Suprapubic skin (tissue), 4 donors: ENCODE measurements around the gene CWC27. TPM values are rescaled to one million over a fixed set of nuclear protein-coding genes. Genes with fewer than 3 reads are reported as not detected.

Experiments used
- DNase-seq, 2 donors: peaks; one replicate each; pipeline ENCODE4 v3.0.0-alpha.2; 2019; ENCODE audit warnings: low spot score in 2 of 2
- H3K27ac ChIP-seq: fragments of 200-600 bp; sonication (generic); one replicate; pipeline ENCODE4 v1.5.1; 2019
- H3K27me3 ChIP-seq: fragments of 200-600 bp; sonication (generic); one replicate; pipeline ENCODE4 v1.5.1; 2019
- H3K36me3 ChIP-seq: fragments of 200-600 bp; sonication (generic); one replicate; pipeline ENCODE4 v1.5.1; 2019
- H3K4me1 ChIP-seq: fragments of 200-600 bp; sonication (generic); one replicate; pipeline ENCODE4 v1.5.1; 2019
- H3K4me3 ChIP-seq: fragments of 200-600 bp; sonication (generic); one replicate; pipeline ENCODE4 v1.5.1; 2019; ENCODE audit warnings: mild to moderate bottlenecking
- H3K9me3 ChIP-seq: fragments of 200-600 bp; sonication (generic); one replicate; pipeline ENCODE4 v1.5.1; 2019
- EP300 ChIP-seq: sonication (generic); formaldehyde crosslinking; IDR thresholded peaks from one replicate; pipeline ENCODE4 v1.6.1; 2017; ENCODE audit warnings: antibody characterized with exemption
- POLR2A ChIP-seq, 2 donors: fragments of 450-650 bp; IDR thresholded peaks; one replicate each; pipeline ENCODE4 v1.6.1; 2017; ENCODE audit warnings: antibody characterized with exemption in 2 of 2, mild to moderate bottlenecking in 2 of 2, moderate library complexity in 2 of 2
- POLR2AphosphoS5 ChIP-seq, 3 donors: sonication (generic); formaldehyde crosslinking; IDR thresholded peaks; one replicate each; pipeline ENCODE4 v1.6.1; 2017; ENCODE audit warnings: antibody characterized with exemption in 3 of 3
- WGBS: methylation state at CpG from one replicate; pipeline ENCODE4 v1.1.5; 2018; 5-methylcytosine and 5-hydroxymethylcytosine counted together
- total RNA-seq, 4 donors: library from RNA; depleted of rRNA; stranded (reverse); fragments of >200 nt; gene quantifications; one replicate each; pipeline ENCODE4 v1.1.0, GENCODE V29; 2016
- TF ChIP-seq, protein P1 (sequence below), 2 donors: fragments of 200-600 bp in 1 of 2; fragments of 450-650 bp in 1 of 2; sonication (generic) in 1 of 2; IDR thresholded peaks; one replicate each; pipeline ENCODE4 v1.5.1; 2016 to 2019; ENCODE audit warnings: antibody characterized with exemption in 2 of 2, mild to moderate bottlenecking in 1 of 2, moderate library complexity in 1 of 2

Gene CWC27
- total RNA-seq, 4 donors from 2014 or later: 6.4 to 17.8 (median 13.0) TPM

DNA sequence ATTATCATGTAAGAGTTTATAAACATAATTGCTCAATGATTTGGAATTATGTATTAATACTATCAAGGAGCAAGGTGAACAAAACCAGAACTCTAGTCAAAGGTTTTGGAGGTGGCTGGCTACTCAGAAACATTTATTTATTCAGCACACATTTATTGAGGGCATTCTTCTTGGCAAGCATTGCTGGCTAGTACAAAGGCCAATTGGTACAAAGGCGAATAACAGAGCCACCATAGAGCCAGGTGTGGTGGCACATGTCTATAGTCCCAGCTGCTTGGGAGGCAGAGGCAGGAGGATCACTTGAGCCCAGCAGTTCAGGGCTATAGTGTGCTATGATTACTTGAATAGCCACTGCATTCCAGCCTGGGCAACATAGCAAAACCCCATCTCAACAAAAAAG is 242.1 kb downstream of the CWC27 start:
- no peaks in the 10 kb centered on the region for H3K27me3 ChIP-seq
- H3K27ac ChIP-seq: no peak overlapping the region
- WGBS: 71% methylated on average over 1 of the region's 1 CpG
- no peaks in the 10 kb centered on the region for H3K4me1 ChIP-seq
- no peaks in the 10 kb centered on the region for H3K36me3 ChIP-seq
- no peak for DNase-seq
- H3K4me3 ChIP-seq: no peak overlapping the region
- TF ChIP-seq POLR2AphosphoS5 (IDR thresholded peaks at IDR 0.05) (no peak), EP300 (no peak), POLR2A (IDR thresholded peaks at IDR 0.05) (no peak)
- TF ChIP-seq, protein P1, sequence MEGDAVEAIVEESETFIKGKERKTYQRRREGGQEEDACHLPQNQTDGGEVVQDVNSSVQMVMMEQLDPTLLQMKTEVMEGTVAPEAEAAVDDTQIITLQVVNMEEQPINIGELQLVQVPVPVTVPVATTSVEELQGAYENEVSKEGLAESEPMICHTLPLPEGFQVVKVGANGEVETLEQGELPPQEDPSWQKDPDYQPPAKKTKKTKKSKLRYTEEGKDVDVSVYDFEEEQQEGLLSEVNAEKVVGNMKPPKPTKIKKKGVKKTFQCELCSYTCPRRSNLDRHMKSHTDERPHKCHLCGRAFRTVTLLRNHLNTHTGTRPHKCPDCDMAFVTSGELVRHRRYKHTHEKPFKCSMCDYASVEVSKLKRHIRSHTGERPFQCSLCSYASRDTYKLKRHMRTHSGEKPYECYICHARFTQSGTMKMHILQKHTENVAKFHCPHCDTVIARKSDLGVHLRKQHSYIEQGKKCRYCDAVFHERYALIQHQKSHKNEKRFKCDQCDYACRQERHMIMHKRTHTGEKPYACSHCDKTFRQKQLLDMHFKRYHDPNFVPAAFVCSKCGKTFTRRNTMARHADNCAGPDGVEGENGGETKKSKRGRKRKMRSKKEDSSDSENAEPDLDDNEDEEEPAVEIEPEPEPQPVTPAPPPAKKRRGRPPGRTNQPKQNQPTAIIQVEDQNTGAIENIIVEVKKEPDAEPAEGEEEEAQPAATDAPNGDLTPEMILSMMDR (IDR thresholded peaks at IDR 0.05): no peak
- no peaks in the 10 kb centered on the region for H3K9me3 ChIP-seq

- no peaks in the 10 kb centered on the region for H3K27me3 ChIP-seq
- TF ChIP-seq, protein P1 (IDR thresholded peaks at IDR 0.05): no peak
- no peak for TF ChIP-seq EP300
- no peak for TF ChIP-seq POLR2A (IDR thresholded peaks at IDR 0.05)
- TF ChIP-seq POLR2AphosphoS5 (IDR thresholded peaks at IDR 0.05): no peak
- H3K4me1 ChIP-seq: no peaks in the 10 kb centered on the region
- no peaks in the 10 kb centered on the region for H3K9me3 ChIP-seq
- H3K27ac ChIP-seq: no peak overlapping the region
- 72% methylated on average over 4 of the region's 4 CpGs for WGBS
- no peaks in the 10 kb centered on the region for H3K36me3 ChIP-seq
- H3K4me3 ChIP-seq: no peak overlapping the region
- DNase-seq: no peak
These were observed 243.7 kb downstream of the CWC27 start for GRCh38 chr5:65012301-65012892.

DNA sequence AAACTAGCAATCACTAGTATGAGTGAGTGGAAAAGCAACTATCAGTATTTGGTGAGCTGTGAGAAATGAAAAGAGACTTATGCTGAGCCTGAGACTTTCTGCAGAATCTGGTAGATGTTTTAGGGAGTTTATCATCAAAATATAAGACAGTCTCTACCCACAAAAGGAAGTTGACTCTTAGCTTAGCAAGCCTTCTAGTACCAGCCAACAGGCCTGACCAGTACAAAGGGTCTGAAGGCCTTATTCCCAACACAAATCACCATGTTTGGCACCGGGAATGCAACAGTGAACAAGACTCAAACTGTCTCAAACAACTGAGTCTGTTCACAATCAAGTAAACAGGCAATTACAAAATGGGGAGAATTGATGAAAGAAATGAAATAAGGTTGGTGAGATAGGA is 244.4 kb downstream of the CWC27 start:
- TF ChIP-seq, protein P1 (IDR thresholded peaks at IDR 0.05): no peak
- TF ChIP-seq POLR2A (IDR thresholded peaks at IDR 0.05) (no peak), POLR2AphosphoS5 (IDR thresholded peaks at IDR 0.05) (no peak), EP300 (no peak)
- Histone ChIP-seq H3K4me3 (no peak overlapping the region), H3K36me3 (no peaks in the 10 kb centered on the region), H3K9me3 (no peaks in the 10 kb centered on the region), H3K4me1 (no peaks in the 10 kb centered on the region), H3K27me3 (no peaks in the 10 kb centered on the region), H3K27ac (no peak overlapping the region)
- WGBS: 82% methylated on average over 1 of the region's 1 CpG
- no peak for DNase-seq

DNA sequence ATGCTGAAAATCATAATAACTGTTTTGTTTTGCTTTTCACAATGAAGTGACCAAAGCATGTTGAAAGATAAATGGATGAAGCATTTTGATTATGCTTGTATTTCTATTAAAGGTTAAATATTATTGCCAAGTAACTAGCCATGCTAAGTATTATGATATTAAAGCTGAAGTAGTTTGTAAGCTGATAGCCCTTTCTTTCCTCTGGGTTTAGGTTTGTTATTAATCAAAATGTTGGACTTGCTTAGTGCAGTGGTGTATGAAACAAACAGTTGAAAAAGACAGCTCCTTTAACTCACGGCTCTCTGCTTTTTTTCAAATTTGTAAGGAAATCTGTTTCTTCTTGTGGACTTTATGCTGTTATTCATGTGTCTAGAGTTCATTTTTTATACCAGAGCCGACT is 246.0 kb downstream of the CWC27 start:
- H3K36me3 ChIP-seq: no peaks in the 10 kb centered on the region
- H3K27ac ChIP-seq: no peak overlapping the region
- WGBS: 49% methylated on average over 2 of the region's 2 CpGs
- TF ChIP-seq EP300: no peak
- TF ChIP-seq, protein P1 (IDR thresholded peaks at IDR 0.05): no peak
- TF ChIP-seq POLR2A (IDR thresholded peaks at IDR 0.05): no peak
- no peak for TF ChIP-seq POLR2AphosphoS5 (IDR thresholded peaks at IDR 0.05)
- DNase-seq: no peak
- H3K4me3 ChIP-seq: no peak overlapping the region
- no peaks in the 10 kb centered on the region for H3K27me3 ChIP-seq
- H3K4me1 ChIP-seq: no peaks in the 10 kb centered on the region
- H3K9me3 ChIP-seq: no peaks in the 10 kb centered on the region

DNA sequence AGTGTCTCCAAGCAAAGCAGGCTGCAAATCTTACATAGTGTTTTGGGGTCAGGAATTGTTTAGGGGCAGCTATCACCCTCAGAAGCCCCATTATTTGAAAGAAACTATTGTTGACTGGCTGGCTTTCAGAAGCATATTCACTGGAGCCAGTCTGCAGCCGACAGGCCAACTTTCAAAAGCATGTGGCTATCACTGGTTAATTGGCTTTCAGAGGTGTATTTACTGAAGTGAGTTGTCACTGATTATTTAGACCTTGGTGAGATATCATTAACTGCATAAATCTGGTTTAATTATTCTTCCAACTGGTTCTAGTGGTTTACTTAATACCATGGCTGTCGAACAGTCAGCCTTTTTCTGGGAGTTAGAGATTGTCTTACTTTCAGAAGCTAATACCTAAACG is 247.0 kb downstream of the CWC27 start:
- Histone ChIP-seq H3K9me3 (no peaks in the 10 kb centered on the region), H3K36me3 (no peaks in the 10 kb centered on the region), H3K4me1 (no peaks in the 10 kb centered on the region), H3K4me3 (no peak overlapping the region), H3K27me3 (no peaks in the 10 kb centered on the region), H3K27ac (no peak overlapping the region)
- no peak for DNase-seq
- TF ChIP-seq POLR2AphosphoS5 (IDR thresholded peaks at IDR 0.05) (no peak), POLR2A (IDR thresholded peaks at IDR 0.05) (no peak), EP300 (no peak)
- TF ChIP-seq, protein P1 (IDR thresholded peaks at IDR 0.05): no peak
- WGBS: 93% methylated on average over 3 of the region's 3 CpGs
